HCT116 (cell line): ENCODE measurements around the gene ASAP2. TPM values are rescaled to one million over a fixed set of nuclear protein-coding genes. Genes with fewer than 3 reads are reported as not detected.

ENCODE experiments used
- ATAC-seq: fragments of 200-7000 bp; cut with Tn5 transposase; 2 replicates; pipeline ENCODE4 v1.9.1; 2020; ENCODE audit warnings: mild to moderate bottlenecking, moderate library complexity
- BruUV-seq: library from RNA; stranded (reverse); fragments of 400-500 nt; replicated peaks from 2 replicates; lab custom pipeline; 2021; lab: Mats Ljungman, UMichigan
- CTCF ChIA-PET: fragments of 300-600 bp; sonication (Branson Sonifier 250); formaldehyde crosslinking; loops from one replicate; lab custom pipeline; 2021; ENCODE audit warnings: antibody characterized with exemption; lab: Charles Lee
- POLR2A ChIA-PET: fragments of 300-600, 350-600 bp; sonication (Branson Sonifier 250); formaldehyde crosslinking; loops from one replicate; lab custom pipeline; 2021; ENCODE audit warnings: antibody characterized with exemption; lab: Charles Lee
- RAD21 ChIA-PET, 2 experiments: fragments of 300-600 bp; sonication (Branson Sonifier 250); formaldehyde crosslinking; loops; one replicate each; lab custom pipeline; 2023; ENCODE audit warnings: low total read pairs in 2 of 2; ENCODE audit not compliant: uncharacterized antibody in 2 of 2, unreplicated experiment in 2 of 2, low non-redundant PET in 1 of 2; lab: Charles Lee
- DNase-seq: peaks from one replicate; pipeline ENCODE4 v3.0.0-alpha.2; 2010; ENCODE audit warnings: low read depth, low spot score
- H2AFZ ChIP-seq: fragments of 200-600 bp; shearing (Covaris generic), sonication (generic); 2 replicates; pipeline ENCODE4 v1.6.1; 2017; ENCODE audit warnings: low read depth, mixed run types, mixed read lengths, antibody characterized with exemption, low read length; ENCODE audit not compliant: poor library complexity, severe bottlenecking
- H3K27ac ChIP-seq: 2 replicates; pipeline ENCODE4 v1.5.1; 2012; ENCODE audit warnings: low read depth, low read length
- H3K27me3 ChIP-seq: fragments of 200-600 bp; sonication (generic); 2 replicates; pipeline ENCODE4 v1.6.1; 2016; ENCODE audit warnings: mixed run types, low read length, mixed read lengths; ENCODE audit not compliant: insufficient read depth
- H3K36me3 ChIP-seq, 2 experiments: fragments of 200-500 bp in 1 of 2; fragments of 200-600 bp in 1 of 2; sonication (Bioruptor generic) in 1 of 2; sonication (generic) in 1 of 2; 2 replicates each; pipeline versions ENCODE4 v1.5.1 to v1.6.1; 2014 to 2016; ENCODE audit warnings: low read length in 2 of 2, inconsistent platforms in 1 of 2, mixed read lengths in 1 of 2, mixed run types in 1 of 2; ENCODE audit not compliant: insufficient read depth in 2 of 2, control insufficient read depth in 1 of 2
- H3K4me1 ChIP-seq, 2 experiments: fragments of 200-600 bp in 1 of 2; sonication (generic) in 1 of 2; 2 replicates each; pipeline versions ENCODE4 v1.5.1 to v1.6.1; 2012 to 2017; ENCODE audit warnings: low read length in 2 of 2, inconsistent platforms in 1 of 2, mild to moderate bottlenecking in 1 of 2, mixed read lengths in 1 of 2, mixed run types in 1 of 2, moderate library complexity in 1 of 2; ENCODE audit not compliant: insufficient read depth in 2 of 2, control insufficient read depth in 1 of 2
- H3K4me2 ChIP-seq: fragments of 200-600 bp; sonication (generic); 2 replicates; pipeline ENCODE4 v1.6.1; 2017; ENCODE audit warnings: mixed run types, low read length, mixed read lengths
- H3K4me3 ChIP-seq, 2 experiments: fragments of 200-600 bp in 1 of 2; sonication (generic) in 1 of 2; replicated peaks in 1 of 2; 2 replicates each; pipeline ENCODE4 v1.5.1; 2011 to 2016; ENCODE audit warnings: low read length in 2 of 2, control low read depth in 1 of 2, low read depth in 1 of 2, mild to moderate bottlenecking in 1 of 2, mixed read lengths in 1 of 2, mixed run types in 1 of 2
- H3K79me2 ChIP-seq: fragments of 200-600 bp; sonication (generic); 2 replicates; pipeline ENCODE4 v1.6.1; 2017; ENCODE audit warnings: mild to moderate bottlenecking, mixed run types, low read length, moderate library complexity, mixed read lengths; ENCODE audit not compliant: insufficient read depth
- H3K9ac ChIP-seq: fragments of 200-600 bp; sonication (generic); 2 replicates; pipeline ENCODE4 v1.6.1; 2016; ENCODE audit warnings: low read length, mixed read lengths
- H3K9me2 ChIP-seq: fragments of 200-600 bp; sonication (generic), shearing (Covaris generic); 2 replicates; pipeline ENCODE4 v1.6.1; 2017; ENCODE audit warnings: mixed run types, mild to moderate bottlenecking, moderate library complexity; ENCODE audit not compliant: insufficient read depth
- H3K9me3 ChIP-seq, 2 experiments: fragments of 200-500 bp in 1 of 2; fragments of 200-600 bp in 1 of 2; sonication (Bioruptor generic) in 1 of 2; sonication (generic) in 1 of 2; 2 replicates each; pipeline ENCODE4 v1.6.1; 2014 to 2017; ENCODE audit warnings: low read length in 2 of 2, mixed read lengths in 2 of 2, inconsistent platforms in 1 of 2, low read depth in 1 of 2, mild to moderate bottlenecking in 1 of 2, mixed run types in 1 of 2, moderate library complexity in 1 of 2; ENCODE audit not compliant: control insufficient read depth in 1 of 2, insufficient read depth in 1 of 2
- H4K20me1 ChIP-seq: fragments of 200-600 bp; sonication (generic), shearing (Covaris generic); 2 replicates; pipeline ENCODE4 v1.6.1; 2017; ENCODE audit warnings: mixed run types, mild to moderate bottlenecking, moderate library complexity; ENCODE audit not compliant: insufficient read depth
- CEBPB ChIP-seq: IDR thresholded peaks from 2 replicates; pipeline ENCODE4 v1.6.1; 2012; ENCODE audit warnings: low read depth
- EGR1 ChIP-seq: IDR thresholded peaks from 2 replicates; pipeline ENCODE4 v1.6.1; 2012; ENCODE audit warnings: low read depth
- ELF1 ChIP-seq: IDR thresholded peaks from 2 replicates; pipeline ENCODE4 v1.6.1; 2012; ENCODE audit warnings: low read depth, borderline replicate concordance
- EZH2 ChIP-seq: fragments of 200-600 bp; sonication (generic); IDR thresholded peaks from 2 replicates; pipeline ENCODE4 v1.6.1; 2017; ENCODE audit warnings: antibody characterized with exemption, mixed run types
- EZH2phosphoT487 ChIP-seq: fragments of 200-600 bp; IDR thresholded peaks from 2 replicates; pipeline ENCODE4 v1.6.1; 2018; ENCODE audit warnings: antibody characterized with exemption, borderline replicate concordance
- FOSL1 ChIP-seq: IDR thresholded peaks from 2 replicates; pipeline ENCODE4 v1.6.1; 2012; ENCODE audit warnings: low read depth
- JUND ChIP-seq: IDR thresholded peaks from 2 replicates; pipeline ENCODE4 v1.6.1; 2012
- MAX ChIP-seq: IDR thresholded peaks from 2 replicates; pipeline ENCODE4 v1.6.1; 2012
- POLR2A ChIP-seq: IDR thresholded peaks from 2 replicates; pipeline ENCODE4 v1.7.0; 2011; ENCODE audit warnings: borderline replicate concordance; ENCODE audit not compliant: insufficient read depth, insufficient read length; ENCODE audit errors: extremely low read depth
- RAD21 ChIP-seq: IDR thresholded peaks from 2 replicates; pipeline ENCODE4 v1.6.1; 2012; ENCODE audit warnings: low read depth, mild to moderate bottlenecking
- REST ChIP-seq: IDR thresholded peaks from 2 replicates; pipeline ENCODE4 v1.6.1; 2012; ENCODE audit warnings: low read depth
- SP1 ChIP-seq: IDR thresholded peaks from 2 replicates; pipeline ENCODE4 v1.6.1; 2012; ENCODE audit warnings: low read depth
- TCF7L2 ChIP-seq: IDR thresholded peaks from 2 replicates; pipeline ENCODE4 v1.7.0; 2011; ENCODE audit warnings: borderline replicate concordance, inconsistent platforms; ENCODE audit not compliant: insufficient read depth, insufficient read length; ENCODE audit errors: extremely low read depth
- YY1 ChIP-seq: IDR thresholded peaks from 2 replicates; pipeline ENCODE4 v1.6.1; 2011; ENCODE audit warnings: low read length, low read depth, moderate library complexity, mild to moderate bottlenecking; ENCODE audit not compliant: insufficient replicate concordance; ENCODE audit errors: extremely low read depth
- ZFX ChIP-seq: fragments of 450-650 bp; IDR thresholded peaks from 2 replicates; pipeline ENCODE4 v1.6.1; 2017
- ZNF274 ChIP-seq: fragments of 200-500 bp; sonication (Bioruptor generic); IDR thresholded peaks from 2 replicates; pipeline ENCODE4 v1.6.1; 2014; ENCODE audit warnings: mild to moderate bottlenecking, low read depth, low read length, inconsistent platforms
- intact Hi-C: fragments of 100-400 bp; cut with micrococcal nuclease; formaldehyde crosslinking; loops from 2 replicates; pipeline ENCODE4 v1.10.0; 2022
- total RNA-seq: library from RNA; stranded (reverse); gene quantifications from one replicate; pipeline ENCODE4 v1.2.1, GENCODE V29; 2021; ENCODE audit not compliant: unreplicated experiment
- TF ChIP-seq, protein P1 (sequence below): IDR thresholded peaks from 2 replicates; pipeline ENCODE4 v1.6.1; 2012
- TF ChIP-seq, protein P2 (sequence below): IDR thresholded peaks from 2 replicates; pipeline ENCODE4 v1.6.1; 2011; ENCODE audit warnings: mild to moderate bottlenecking, low read length, moderate library complexity; ENCODE audit not compliant: insufficient replicate concordance; ENCODE audit errors: extremely low read depth

The ASAP2 gene
- total RNA-seq, 1 experiment from 2014 or later = 16.5 TPM

- Histone ChIP-seq H3K36me3 (no peaks in the 10 kb centered on the region), H2AFZ (no peak overlapping the region), H3K4me1 (peaks cover 0 to 12% of the 10 kb centered on the region in 2 experiments; a peak in 2 of 4 replicates), H3K9me2 (no peaks in the 10 kb centered on the region), H3K79me2 (no peaks in the 10 kb centered on the region), H3K4me3 (no peak overlapping the region), H3K9me3 (no peaks in the 10 kb centered on the region), H3K27me3 (no peaks in the 10 kb centered on the region), H3K9ac (no peak overlapping the region), H4K20me1 (no peaks in the 10 kb centered on the region), H3K27ac (no peak overlapping the region), H3K4me2 (no peak overlapping the region)
- ChIA-PET CTCF (no interaction called here), RAD21 (no interaction called here), POLR2A (no interaction called here)
- DNase-seq = no peak
- intact Hi-C loops = no loop called here
- ATAC-seq = no peak
- TF ChIP-seq ZNF274 (no peak), CEBPB (no peak), EZH2 (no peak), FOSL1 (no peak), EZH2phosphoT487 (no peak), JUND (no peak), EGR1 (no peak), RAD21 (no peak), ELF1 (no peak), REST (no peak), ZFX (no peak), MAX (no peak), TCF7L2 (no peak), YY1 (no peak), SP1 (no peak), POLR2A (no peak)
- TF ChIP-seq, protein P1, sequence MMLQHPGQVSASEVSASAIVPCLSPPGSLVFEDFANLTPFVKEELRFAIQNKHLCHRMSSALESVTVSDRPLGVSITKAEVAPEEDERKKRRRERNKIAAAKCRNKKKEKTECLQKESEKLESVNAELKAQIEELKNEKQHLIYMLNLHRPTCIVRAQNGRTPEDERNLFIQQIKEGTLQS = no peak
- TF ChIP-seq, protein P2, sequence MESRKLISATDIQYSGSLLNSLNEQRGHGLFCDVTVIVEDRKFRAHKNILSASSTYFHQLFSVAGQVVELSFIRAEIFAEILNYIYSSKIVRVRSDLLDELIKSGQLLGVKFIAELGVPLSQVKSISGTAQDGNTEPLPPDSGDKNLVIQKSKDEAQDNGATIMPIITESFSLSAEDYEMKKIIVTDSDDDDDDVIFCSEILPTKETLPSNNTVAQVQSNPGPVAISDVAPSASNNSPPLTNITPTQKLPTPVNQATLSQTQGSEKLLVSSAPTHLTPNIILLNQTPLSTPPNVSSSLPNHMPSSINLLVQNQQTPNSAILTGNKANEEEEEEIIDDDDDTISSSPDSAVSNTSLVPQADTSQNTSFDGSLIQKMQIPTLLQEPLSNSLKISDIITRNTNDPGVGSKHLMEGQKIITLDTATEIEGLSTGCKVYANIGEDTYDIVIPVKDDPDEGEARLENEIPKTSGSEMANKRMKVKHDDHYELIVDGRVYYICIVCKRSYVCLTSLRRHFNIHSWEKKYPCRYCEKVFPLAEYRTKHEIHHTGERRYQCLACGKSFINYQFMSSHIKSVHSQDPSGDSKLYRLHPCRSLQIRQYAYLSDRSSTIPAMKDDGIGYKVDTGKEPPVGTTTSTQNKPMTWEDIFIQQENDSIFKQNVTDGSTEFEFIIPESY = no peak
- no TSS peak for BruUV-seq
These were observed 16.7 kb upstream of the ASAP2 start for GRCh38 chr2:9189901-9190300.
